Smooth muscle cell of the brain vasculature (primary cell): ENCODE data around the gene UCP2.

ENCODE experiments used
- DNase-seq: peaks from one replicate; pipeline ENCODE4 v3.0.0-alpha.2; 2012; ENCODE audit warnings: low read depth, low spot score

Gene UCP2

GRCh38 chr11:73971175-73971719 is 11.4 kb downstream of the UCP2 start:
- no peak for DNase-seq

DNA sequence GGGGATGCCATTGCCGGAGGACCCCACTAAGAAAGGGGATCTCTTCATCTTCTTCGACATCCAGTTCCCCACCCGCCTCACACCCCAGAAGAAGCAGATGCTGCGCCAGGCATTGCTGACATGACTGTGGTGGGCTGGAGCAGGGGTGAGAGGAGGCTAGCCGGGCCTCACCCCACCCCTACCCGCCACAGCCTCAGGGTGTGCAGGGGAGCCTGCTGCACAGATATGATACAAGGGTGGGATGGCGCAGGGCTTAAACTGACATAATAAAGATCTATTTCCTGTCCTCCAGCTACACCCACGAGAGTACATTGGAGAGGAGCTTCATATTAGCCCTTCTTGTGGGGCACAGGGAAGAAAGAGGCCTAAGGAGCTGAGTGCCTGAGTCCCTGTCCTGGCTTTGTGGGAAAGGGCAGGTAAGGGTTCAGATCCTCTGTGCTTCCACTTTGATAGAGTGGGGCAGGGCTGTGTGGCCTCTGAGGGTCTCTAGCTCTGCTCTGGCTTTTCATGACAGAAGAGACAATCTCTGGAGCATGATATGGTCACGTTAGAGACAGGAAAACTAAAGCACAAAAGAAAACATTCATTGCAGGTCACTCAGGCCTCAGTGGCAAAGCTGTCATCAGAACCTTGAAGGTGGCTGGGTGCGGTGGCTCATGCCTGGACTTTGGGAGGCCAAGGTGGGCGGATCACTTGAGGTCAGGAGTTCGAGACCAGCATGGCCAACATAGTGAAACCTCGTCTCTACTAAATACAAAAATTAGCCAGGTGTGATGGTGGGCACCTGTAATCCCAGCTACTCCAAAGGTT is 12.4 kb downstream of the UCP2 start:
- DNase-seq = no peak

- DNase-seq = no peak
These were observed 13.6 kb downstream of the UCP2 start for GRCh38 chr11:73969091-73969490.

DNA sequence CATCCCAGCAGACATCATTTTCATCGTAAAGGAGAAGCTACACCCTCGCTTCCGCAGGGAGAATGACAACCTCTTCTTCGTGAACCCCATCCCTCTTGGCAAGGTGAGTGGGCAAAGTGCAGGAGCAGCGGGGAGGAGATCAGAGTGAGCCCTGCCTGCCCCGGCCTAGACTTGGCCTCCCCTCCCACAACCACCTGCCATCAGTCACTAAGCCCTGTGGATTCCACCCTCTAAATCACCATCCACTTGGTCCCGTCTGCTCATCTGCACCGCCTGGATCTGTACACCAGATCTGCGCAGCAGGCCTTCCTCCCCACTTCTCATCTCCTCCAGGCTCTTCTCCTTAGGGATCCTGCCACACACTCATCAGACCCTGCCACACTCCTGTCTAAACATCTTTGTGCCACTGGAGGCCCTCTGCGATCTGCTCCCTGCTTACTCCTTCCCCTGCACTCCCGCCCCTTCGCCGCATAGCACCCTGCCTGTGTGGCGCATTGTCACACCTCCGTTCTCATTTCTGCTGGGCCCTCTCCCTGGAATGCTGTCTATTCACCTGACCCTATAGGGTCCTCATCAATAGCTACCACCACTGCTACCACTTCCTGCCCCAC is 14.2 kb downstream of the UCP2 start:
- no peak for DNase-seq

DNA sequence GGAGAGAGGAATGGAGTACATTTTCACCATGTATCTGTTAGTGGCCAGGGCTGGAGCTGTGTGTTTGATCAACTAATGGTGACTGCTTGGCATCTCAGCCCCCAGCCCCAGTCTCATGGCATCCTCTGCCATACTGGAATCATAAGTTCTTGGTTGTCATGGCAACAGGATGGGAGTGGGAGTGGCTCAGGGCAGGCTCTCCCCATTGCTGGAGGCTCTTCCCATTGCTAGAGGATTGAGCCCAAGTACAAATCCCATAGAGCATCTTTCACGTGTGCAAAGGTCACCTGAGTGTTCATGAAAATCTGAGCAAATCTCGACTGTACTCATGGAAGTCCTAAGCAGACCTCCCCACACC is 16.9 kb downstream of the UCP2 start:
- no peak for DNase-seq

GRCh38 chr11:73965076-73965763 is 17.4 kb downstream of the UCP2 start:
- no peak for DNase-seq

DNA sequence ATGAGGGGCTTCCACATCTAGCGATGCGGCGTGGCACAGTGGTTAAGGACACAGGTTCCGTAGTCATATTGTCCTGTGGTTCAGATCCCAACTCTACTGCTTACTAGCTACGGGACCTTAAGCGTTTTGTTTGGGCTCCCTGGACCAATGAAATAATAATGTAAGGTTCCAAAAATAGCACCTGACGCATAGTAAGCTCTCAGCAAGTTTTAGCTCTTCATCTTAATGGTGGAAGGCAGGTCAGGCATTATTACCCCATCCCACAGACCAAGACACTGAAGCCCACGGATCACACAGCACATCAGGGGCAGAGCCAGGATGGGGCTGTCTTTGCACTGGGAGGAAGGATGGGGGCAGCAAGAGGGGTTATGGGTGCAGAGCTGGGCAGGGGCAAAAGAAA is 18.8 kb downstream of the UCP2 start:
- DNase-seq = no peak

DNA sequence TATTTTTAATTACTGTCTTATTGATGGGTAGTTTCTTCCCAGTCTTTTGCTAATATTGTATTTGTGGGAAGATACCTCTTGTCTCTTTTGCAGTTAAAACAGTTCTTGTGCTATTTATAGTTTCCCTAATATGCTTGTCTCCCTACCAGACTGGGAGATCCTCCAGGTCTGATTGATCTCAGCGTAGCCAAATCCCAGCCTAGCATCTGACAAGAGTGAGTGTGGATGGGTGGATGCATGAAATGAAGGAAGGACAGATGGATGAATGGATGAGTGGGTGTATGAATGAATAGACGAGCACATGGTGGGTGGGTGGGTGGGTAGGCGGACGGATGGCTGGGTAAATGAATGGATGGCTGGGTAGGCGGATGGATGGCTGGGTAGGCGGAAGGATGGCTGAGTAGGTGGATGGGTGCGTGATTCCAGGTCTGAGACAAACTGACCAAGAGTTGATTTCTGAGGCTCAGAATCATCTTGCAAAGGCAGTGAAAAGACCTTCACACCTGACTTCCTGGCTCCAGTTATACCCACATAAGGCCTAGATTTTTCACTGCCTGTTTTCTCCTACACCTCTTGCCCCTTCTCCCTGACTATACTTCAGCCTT is 20.4 kb downstream of the UCP2 start:
- DNase-seq = no peak

DNA sequence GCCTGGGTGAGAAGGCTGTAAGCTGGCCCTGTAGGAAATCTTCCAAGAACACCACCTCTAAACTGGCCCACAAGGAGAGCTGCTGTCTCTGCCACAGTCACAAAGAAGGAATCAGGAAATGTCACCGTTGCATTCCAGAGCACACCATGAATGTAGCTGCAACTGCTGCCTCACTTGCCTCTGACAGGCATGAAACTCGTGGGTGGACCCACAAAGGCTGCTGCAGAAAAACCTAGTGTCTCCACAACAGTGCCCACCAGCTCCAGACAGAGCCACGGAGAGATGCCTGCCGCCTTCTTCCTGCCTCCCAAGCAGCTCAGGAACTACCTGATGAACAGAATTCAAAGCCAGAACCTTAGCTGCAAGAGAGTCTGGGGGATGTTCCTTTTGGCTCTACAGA is 21.3 kb downstream of the UCP2 start:
- no peak for DNase-seq

GRCh38 chr11:73958521-73959141 is 24.0 kb downstream of the UCP2 start:
- DNase-seq = no peak

- no peak for DNase-seq
These were observed 24.8 kb downstream of the UCP2 start for GRCh38 chr11:73957654-73958361.

DNA sequence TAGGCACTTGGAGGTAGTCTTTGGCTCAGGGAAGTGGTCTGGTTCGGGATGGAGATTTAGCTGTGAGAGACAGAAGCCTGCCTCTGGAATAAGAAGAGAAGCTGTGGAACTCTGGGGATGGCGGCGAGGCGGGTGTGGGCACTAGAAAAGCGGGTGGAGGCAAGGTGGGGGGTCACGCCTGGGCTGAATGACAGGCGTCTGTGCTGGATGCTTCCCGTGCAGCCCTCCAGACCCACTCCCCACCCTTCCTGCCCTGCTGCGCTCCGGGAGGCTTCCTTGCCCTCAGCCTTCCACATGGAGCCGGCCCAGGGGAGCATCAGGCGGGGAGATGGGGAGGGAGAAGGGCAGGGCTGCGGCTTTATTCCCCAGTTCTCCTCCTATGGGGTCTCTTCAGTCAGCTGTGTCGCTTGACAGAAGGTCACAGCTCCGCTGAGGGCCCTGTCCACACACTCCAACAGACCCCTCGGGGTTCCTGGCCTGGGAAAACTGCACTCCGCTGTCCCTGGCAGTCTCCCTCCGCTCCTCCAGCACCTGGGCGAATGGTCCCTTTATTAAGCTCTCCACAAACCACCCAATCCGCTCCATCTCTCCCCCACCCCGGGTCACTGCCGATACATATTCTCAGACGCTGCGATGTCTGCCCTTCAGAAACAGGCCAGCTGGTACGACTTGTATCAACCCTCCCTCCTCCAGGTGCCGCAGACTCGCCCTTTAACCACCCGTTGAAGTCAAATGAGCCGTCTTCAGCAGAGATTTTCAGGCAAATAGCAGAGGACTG is 25.6 kb downstream of the UCP2 start:
- no peak for DNase-seq

- DNase-seq = no peak
These were observed 30.8 kb downstream of the UCP2 start for GRCh38 chr11:73951797-73952196.

DNA sequence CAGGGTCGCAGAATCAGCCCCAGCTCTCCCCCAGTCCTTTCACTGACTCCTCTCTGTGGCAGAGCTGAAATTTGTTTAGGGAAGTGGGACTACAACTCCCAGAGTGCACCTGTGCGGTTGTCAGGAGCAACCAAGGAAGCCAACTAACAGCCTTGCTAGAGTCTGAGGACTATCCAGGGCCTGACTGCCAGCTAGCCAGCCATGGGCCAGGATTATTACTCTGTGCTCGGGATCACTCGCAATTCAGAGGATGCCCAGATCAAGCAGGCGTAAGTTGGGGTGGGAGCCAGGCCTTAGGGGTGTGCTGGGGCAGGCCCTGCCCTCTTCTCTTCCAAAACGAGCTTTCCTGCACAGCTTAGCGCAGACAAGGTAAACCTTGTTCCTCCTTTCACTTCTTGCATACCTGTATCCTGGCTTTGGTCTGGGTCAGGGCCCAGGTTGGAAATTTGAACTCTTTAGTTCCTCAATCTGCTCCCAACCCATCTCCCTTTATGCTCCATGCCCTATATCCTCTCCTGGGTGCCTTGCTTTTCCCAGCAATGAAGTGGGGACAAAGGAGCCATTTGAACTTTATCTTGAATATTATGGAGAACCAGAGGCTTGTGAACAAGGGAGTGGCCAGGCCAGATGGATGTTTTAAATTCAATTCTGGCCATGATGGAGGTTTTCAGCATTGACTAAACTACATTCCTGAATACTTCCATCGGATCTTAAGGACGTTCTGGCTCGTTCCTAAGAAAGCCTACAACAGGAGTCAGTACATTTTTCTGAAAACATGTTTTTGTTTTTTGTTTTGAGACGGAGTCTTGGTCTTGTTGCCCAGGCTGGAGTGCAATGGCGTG is 31.6 kb downstream of the UCP2 start, which contains the start of gene DNAJB13:
DNAJB13 (plus strand) TSS at position 158 of the 842 bp plus-strand sequence; CDS start at position 202, 44 bp downstream.
- no peak for DNase-seq

GRCh38 chr11:73949912-73950311 is 32.7 kb downstream of the UCP2 start:
- DNase-seq = no peak

GRCh38 chr11:73949246-73949645 is 33.4 kb downstream of the UCP2 start:
- no peak for DNase-seq

DNA sequence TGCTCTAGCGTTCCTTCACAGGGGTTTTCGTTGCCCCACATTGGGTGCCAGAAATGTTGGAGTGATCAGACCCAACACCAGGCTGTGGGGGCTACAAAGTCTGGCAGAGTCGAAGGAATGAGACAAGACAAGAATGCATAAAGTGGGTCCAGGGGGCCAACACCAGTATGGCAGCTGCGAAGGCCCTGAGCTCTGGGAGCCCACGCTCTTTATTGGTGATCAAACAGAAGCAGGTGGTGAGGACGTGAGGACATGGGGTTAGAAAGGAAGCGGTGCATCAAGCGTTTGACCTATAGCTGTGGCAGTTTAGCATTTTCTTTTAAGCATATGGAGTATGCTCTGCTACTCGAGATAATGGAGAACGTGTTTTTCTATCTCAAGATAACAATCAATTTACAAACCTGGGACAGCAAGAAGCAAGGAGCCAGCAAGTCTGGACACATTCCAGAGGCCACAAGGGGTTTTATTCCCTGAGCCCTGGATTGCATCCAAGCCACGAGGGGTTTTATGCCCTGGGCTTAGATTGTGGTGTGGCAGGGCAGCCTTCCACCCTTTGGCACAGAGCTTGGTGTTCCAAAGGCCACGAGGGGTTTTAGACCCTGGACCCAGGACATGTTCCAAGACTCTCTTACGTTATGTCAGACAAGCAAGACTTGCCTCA is 35.7 kb downstream of the UCP2 start:
- DNase-seq = no peak

GRCh38 chr11:73945396-73945795 is 37.2 kb downstream of the UCP2 start:
- DNase-seq = no peak

- DNase-seq = no peak
These were observed 37.7 kb downstream of the UCP2 start for GRCh38 chr11:73944901-73945300.
